Endodermal cell (in vitro differentiated cells): ENCODE results near the gene RBM5. TPM values are rescaled to one million over a fixed set of nuclear protein-coding genes. Genes with fewer than 3 reads are reported as not detected.

Experiments used
- DNase-seq: peaks from one replicate; pipeline ENCODE4 v3.0.0-alpha.2; 2017
- H3K27ac ChIP-seq: 2 replicates; pipeline ENCODE4 v1.5.1; 2013; ENCODE audit warnings: mild to moderate bottlenecking, low read depth, low read length, moderate library complexity
- H3K27me3 ChIP-seq: 2 replicates; pipeline ENCODE4 v1.6.1; 2013; ENCODE audit warnings: mild to moderate bottlenecking, low read length, moderate library complexity; ENCODE audit not compliant: insufficient read depth, control insufficient read depth, poor library complexity, severe bottlenecking
- H3K36me3 ChIP-seq: 2 replicates; pipeline ENCODE4 v1.7.0; 2013; ENCODE audit warnings: mild to moderate bottlenecking, low read length, moderate library complexity; ENCODE audit not compliant: control insufficient read depth, insufficient read depth
- H3K4me1 ChIP-seq: one replicate; pipeline ENCODE4 v1.7.0; 2013; ENCODE audit warnings: low read length; ENCODE audit not compliant: control insufficient read depth, insufficient read depth
- H3K4me3 ChIP-seq: 2 replicates; pipeline ENCODE4 v1.5.1; 2013; ENCODE audit warnings: mild to moderate bottlenecking, low read length, moderate library complexity
- H3K9ac ChIP-seq: 2 replicates; pipeline ENCODE4 v1.6.1; 2013; ENCODE audit warnings: mild to moderate bottlenecking, low read length, moderate library complexity; ENCODE audit not compliant: poor library complexity, severe bottlenecking; ENCODE audit errors: extremely low read depth
- H3K9me3 ChIP-seq: 2 replicates; pipeline ENCODE4 v1.6.1; 2013; ENCODE audit warnings: mild to moderate bottlenecking, low read length, moderate library complexity; ENCODE audit not compliant: control insufficient read depth
- H3K27ac Mint-ChIP-seq: 2 replicates; pipeline ENCODE4 v1.8.0; 2020; ENCODE audit warnings: mixed read lengths
- H3K27me3 Mint-ChIP-seq: 2 replicates; pipeline ENCODE4 v1.8.0; 2021; ENCODE audit warnings: mild to moderate bottlenecking, mixed read lengths; ENCODE audit not compliant: insufficient read depth
- H3K36me3 Mint-ChIP-seq: 2 replicates; pipeline ENCODE4 v1.8.0; 2020; ENCODE audit warnings: low read depth, mixed read lengths
- H3K4me1 Mint-ChIP-seq: 2 replicates; pipeline ENCODE4 v1.8.0; 2020; ENCODE audit warnings: mixed read lengths
- H3K4me3 Mint-ChIP-seq: 2 replicates; pipeline ENCODE4 v1.8.0; 2020; ENCODE audit warnings: mild to moderate bottlenecking, moderate library complexity, mixed read lengths
- H3K9me3 Mint-ChIP-seq: 2 replicates; pipeline ENCODE4 v1.8.0; 2020; ENCODE audit warnings: mild to moderate bottlenecking, mixed read lengths
- CTCF ChIP-seq: fragments of 200-600 bp; sonication (generic); conservative IDR thresholded peaks from 2 replicates; pipeline ENCODE4 v1.5.0; 2021; ENCODE audit warnings: antibody characterized with exemption, mild to moderate bottlenecking
- WGBS, 2 experiments: methylation state at CpG; one replicate each; pipeline versions ENCODE4 v1.1.5 to v1.1.7; 2013; ENCODE audit warnings: missing lambda C conversion rate in 2 of 2, mixed read lengths in 1 of 2; ENCODE audit not compliant: insufficient coverage in 1 of 2, insufficient read length in 1 of 2; 5-methylcytosine and 5-hydroxymethylcytosine counted together
- total RNA-seq, 2 donors: library from RNA; stranded (reverse); fragmentation: NEBNext Ultra II Directional in 1 of 2; extraction: Animal tissue kit (Norgen Biotek cat#: 25700) in 1 of 2; gene quantifications; 2 replicates in 1 of 2; 3 replicates in 1 of 2; pipeline ENCODE4 v1.2.1, GENCODE V29; 2021

RBM5 gene
- total RNA-seq, 2 donors from 2014 or later: 153 to 166 TPM

GRCh38 chr3:50163572-50164455, 75.1 kb downstream of the RBM5 start:
- no peak overlapping the region for H3K4me3 ChIP-seq
- peaks cover 69% of the 10 kb centered on the region for H3K4me1 Mint-ChIP-seq
- H3K27ac ChIP-seq: no peak overlapping the region
- peaks cover 6% of the 10 kb centered on the region for H3K36me3 Mint-ChIP-seq
- peak overlapping the region; percentile 35 for H3K27ac Mint-ChIP-seq
- WGBS, 2 experiments: 88 to 91% methylated on average over 7 to 8 of the region's 8 CpGs
- no peak overlapping the region for H3K4me3 Mint-ChIP-seq
- H3K4me1 ChIP-seq: peaks cover 43% of the 10 kb centered on the region
- no peak for DNase-seq
- no peaks in the 10 kb centered on the region for H3K9me3 Mint-ChIP-seq
- H3K36me3 ChIP-seq: no peaks in the 10 kb centered on the region
- no peak for TF ChIP-seq CTCF
- no peaks in the 10 kb centered on the region for H3K27me3 Mint-ChIP-seq
- H3K9ac ChIP-seq: no peak overlapping the region
- no peaks in the 10 kb centered on the region for H3K27me3 ChIP-seq
- H3K9me3 ChIP-seq: no peaks in the 10 kb centered on the region

GRCh38 chr3:50164481-50164880, 75.8 kb downstream of the RBM5 start:
- H3K27me3 Mint-ChIP-seq: no peaks in the 10 kb centered on the region
- peaks cover 63% of the 10 kb centered on the region for H3K4me1 Mint-ChIP-seq
- Histone ChIP-seq H3K36me3 (no peaks in the 10 kb centered on the region), H3K27ac (no peak overlapping the region), H3K9ac (no peak overlapping the region), H3K4me1 (peaks cover 43% of the 10 kb centered on the region), H3K9me3 (no peaks in the 10 kb centered on the region), H3K27me3 (no peaks in the 10 kb centered on the region), H3K4me3 (no peak overlapping the region)
- peaks cover 6% of the 10 kb centered on the region for H3K36me3 Mint-ChIP-seq
- DNase-seq: no peak
- no peaks in the 10 kb centered on the region for H3K9me3 Mint-ChIP-seq
- peak overlapping the region; percentile 28 for H3K27ac Mint-ChIP-seq
- no peak for TF ChIP-seq CTCF
- WGBS, 2 experiments: 92% methylated on average over 1 of the region's 1 CpG; no CpG with 5 or more reads in 1 of the 2 experiments
- no peak overlapping the region for H3K4me3 Mint-ChIP-seq

- no peaks in the 10 kb centered on the region for H3K36me3 ChIP-seq
- Mint-ChIP-seq H3K9me3 (no peaks in the 10 kb centered on the region), H3K27ac (peak overlapping the region; percentile 44), H3K4me1 (peaks cover 58% of the 10 kb centered on the region), H3K36me3 (peaks cover 6% of the 10 kb centered on the region), H3K27me3 (no peaks in the 10 kb centered on the region), H3K4me3 (no peak overlapping the region)
- H3K4me3 ChIP-seq: no peak overlapping the region
- peak overlapping the region; percentile 87 for H3K27ac ChIP-seq
- no peaks in the 10 kb centered on the region for H3K9me3 ChIP-seq
- H3K9ac ChIP-seq: no peak overlapping the region
- no peaks in the 10 kb centered on the region for H3K27me3 ChIP-seq
- no peak for TF ChIP-seq CTCF
- WGBS, 2 experiments: 82 to 87% methylated on average over 5 to 7 of the region's 7 CpGs
- peak; percentile 69 for DNase-seq
- peaks cover 43% of the 10 kb centered on the region for H3K4me1 ChIP-seq
Measured at GRCh38 chr3:50164984-50165909, 76.5 kb downstream of the RBM5 start.
